HepG2 (cell line): Measurements from ENCODE around the gene LOXL3.

Source experiments
- CTCF ChIP-seq: sonication (generic); formaldehyde crosslinking; IDR thresholded peaks from 2 replicates; pipeline ENCODE4 v1.5.0; 2020; ENCODE audit warnings: mild to moderate bottlenecking, missing genetic modification reagents, moderate library complexity
- EZH2 ChIP-seq: conservative IDR thresholded peaks from 2 replicates; pipeline ENCODE4 v1.6.1; 2012; ENCODE audit warnings: mild to moderate bottlenecking, low read depth, low read length, moderate library complexity
- HCFC1 ChIP-seq: fragments of 150-350 bp; IDR thresholded peaks from 2 replicates; pipeline ENCODE4 v1.6.1; 2014; ENCODE audit warnings: low read depth, low read length
- POLR2A ChIP-seq, 2 experiments: IDR thresholded peaks; 2 replicates each; pipeline ENCODE4 v1.6.1; 2011; ENCODE audit warnings: low read depth in 2 of 2, low read length in 2 of 2, mild to moderate bottlenecking in 1 of 2, moderate library complexity in 1 of 2; ENCODE audit not compliant: insufficient read depth in 1 of 2
- ZNF350 ChIP-seq: sonication (generic); formaldehyde crosslinking; IDR thresholded peaks from 2 replicates; pipeline ENCODE4 v1.4.0; 2020; ENCODE audit warnings: mild to moderate bottlenecking, low read depth, missing genetic modification reagents, borderline replicate concordance
- TF ChIP-seq, protein P1 (sequence below), 2 experiments: IDR thresholded peaks; 2 replicates each; pipeline ENCODE4 v1.6.1; 2011 to 2012; ENCODE audit warnings: low read length in 2 of 2, borderline replicate concordance in 1 of 2, low read depth in 1 of 2, mild to moderate bottlenecking in 1 of 2, moderate library complexity in 1 of 2

DNA sequence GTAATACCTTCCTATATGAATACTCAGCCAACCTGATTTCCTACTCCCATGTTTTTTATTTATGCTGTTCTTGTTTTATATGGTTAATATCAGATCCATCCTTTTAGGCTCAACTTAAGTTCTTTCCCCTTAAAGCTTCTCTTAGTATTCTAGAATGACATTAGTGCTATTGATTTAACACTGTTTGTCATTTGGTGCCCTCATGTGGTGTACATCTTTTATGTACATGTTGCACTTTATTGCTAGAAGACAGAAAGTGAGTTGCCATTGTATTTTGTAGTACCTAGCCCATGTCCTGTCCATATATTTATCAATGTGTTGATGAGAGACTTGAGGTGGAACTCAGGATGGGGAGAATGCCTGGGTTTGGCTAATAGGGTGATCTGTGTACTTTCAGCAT lies 21.5 kb downstream of the LOXL3 start:
- TF ChIP-seq POLR2A (IDR thresholded peaks at IDR 0.05; ENCODE audit: insufficient read depth in 1 of 2, low read depth in 2 of 2, low read length in 2 of 2) (no peak), ZNF350 (CRISPR knock-in tag) (no peak), HCFC1 (no peak), EZH2 (no peak), CTCF (CRISPR knock-in tag) (peak; percentile 72)
- TF ChIP-seq, protein P1, sequence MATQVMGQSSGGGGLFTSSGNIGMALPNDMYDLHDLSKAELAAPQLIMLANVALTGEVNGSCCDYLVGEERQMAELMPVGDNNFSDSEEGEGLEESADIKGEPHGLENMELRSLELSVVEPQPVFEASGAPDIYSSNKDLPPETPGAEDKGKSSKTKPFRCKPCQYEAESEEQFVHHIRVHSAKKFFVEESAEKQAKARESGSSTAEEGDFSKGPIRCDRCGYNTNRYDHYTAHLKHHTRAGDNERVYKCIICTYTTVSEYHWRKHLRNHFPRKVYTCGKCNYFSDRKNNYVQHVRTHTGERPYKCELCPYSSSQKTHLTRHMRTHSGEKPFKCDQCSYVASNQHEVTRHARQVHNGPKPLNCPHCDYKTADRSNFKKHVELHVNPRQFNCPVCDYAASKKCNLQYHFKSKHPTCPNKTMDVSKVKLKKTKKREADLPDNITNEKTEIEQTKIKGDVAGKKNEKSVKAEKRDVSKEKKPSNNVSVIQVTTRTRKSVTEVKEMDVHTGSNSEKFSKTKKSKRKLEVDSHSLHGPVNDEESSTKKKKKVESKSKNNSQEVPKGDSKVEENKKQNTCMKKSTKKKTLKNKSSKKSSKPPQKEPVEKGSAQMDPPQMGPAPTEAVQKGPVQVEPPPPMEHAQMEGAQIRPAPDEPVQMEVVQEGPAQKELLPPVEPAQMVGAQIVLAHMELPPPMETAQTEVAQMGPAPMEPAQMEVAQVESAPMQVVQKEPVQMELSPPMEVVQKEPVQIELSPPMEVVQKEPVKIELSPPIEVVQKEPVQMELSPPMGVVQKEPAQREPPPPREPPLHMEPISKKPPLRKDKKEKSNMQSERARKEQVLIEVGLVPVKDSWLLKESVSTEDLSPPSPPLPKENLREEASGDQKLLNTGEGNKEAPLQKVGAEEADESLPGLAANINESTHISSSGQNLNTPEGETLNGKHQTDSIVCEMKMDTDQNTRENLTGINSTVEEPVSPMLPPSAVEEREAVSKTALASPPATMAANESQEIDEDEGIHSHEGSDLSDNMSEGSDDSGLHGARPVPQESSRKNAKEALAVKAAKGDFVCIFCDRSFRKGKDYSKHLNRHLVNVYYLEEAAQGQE (IDR thresholded peaks at IDR 0.05; ENCODE audit: borderline replicate concordance in 1 of 2, low read depth in 1 of 2, low read length in 2 of 2), result no peak
